A673 (cell line): ENCODE measurements around the gene GAS7.

Experiments used
- EZH2 ChIP-seq: fragments of 200-600 bp; sonication (generic); IDR thresholded peaks from 2 replicates; pipeline ENCODE4 v1.6.1; 2017; ENCODE audit warnings: borderline replicate concordance, low read depth, mild to moderate bottlenecking, mixed read lengths, antibody characterized with exemption, low read length; ENCODE audit not compliant: poor library complexity, severe bottlenecking
- TF ChIP-seq, protein P1 (sequence below): fragments of 300-800, 200-600 bp; sonication (generic); conservative IDR thresholded peaks from 2 replicates; pipeline ENCODE4 v1.5.1; 2017; ENCODE audit warnings: low read depth, mild to moderate bottlenecking, antibody characterized with exemption, low read length, moderate library complexity, mixed read lengths

DNA sequence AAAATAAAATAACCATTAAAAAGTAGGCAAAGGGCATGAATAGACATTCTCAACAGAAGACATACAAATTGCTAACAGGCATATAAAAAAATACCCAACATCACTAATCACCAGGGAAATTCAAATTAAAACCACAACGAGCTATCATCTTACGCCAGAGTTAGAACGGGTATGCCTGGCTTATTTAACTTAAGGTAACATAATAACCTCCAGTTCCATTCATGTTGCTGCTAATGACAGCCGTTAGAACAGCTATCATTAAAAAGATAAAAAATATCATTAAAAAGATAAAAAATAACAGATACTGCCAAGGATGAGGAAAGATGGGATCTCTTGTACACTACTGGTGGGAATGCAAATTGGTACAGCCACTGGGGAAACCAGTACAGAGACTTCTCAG is 89.3 kb downstream of the GAS7 start:
- TF ChIP-seq, protein P1, sequence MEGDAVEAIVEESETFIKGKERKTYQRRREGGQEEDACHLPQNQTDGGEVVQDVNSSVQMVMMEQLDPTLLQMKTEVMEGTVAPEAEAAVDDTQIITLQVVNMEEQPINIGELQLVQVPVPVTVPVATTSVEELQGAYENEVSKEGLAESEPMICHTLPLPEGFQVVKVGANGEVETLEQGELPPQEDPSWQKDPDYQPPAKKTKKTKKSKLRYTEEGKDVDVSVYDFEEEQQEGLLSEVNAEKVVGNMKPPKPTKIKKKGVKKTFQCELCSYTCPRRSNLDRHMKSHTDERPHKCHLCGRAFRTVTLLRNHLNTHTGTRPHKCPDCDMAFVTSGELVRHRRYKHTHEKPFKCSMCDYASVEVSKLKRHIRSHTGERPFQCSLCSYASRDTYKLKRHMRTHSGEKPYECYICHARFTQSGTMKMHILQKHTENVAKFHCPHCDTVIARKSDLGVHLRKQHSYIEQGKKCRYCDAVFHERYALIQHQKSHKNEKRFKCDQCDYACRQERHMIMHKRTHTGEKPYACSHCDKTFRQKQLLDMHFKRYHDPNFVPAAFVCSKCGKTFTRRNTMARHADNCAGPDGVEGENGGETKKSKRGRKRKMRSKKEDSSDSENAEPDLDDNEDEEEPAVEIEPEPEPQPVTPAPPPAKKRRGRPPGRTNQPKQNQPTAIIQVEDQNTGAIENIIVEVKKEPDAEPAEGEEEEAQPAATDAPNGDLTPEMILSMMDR, result no peak
- TF ChIP-seq EZH2, result no peak
